ENCODE data around the gene CTCFL.

- no peak for TF ChIP-seq JUND (IDR thresholded peaks at IDR 0.05; ENCODE audit: low read length)
- TF ChIP-seq TAF7 (optimal IDR thresholded peaks at IDR 0.05; ENCODE audit: borderline replicate concordance, low read depth, low read length), result no peak
- TF ChIP-seq FOSL1 (IDR thresholded peaks at IDR 0.05; ENCODE audit: insufficient read depth, low read depth, low read length), result no peak
- no peak for TF ChIP-seq CTCF (IDR thresholded peaks at IDR 0.05; ENCODE audit: control extremely low read depth in 1 of 3, insufficient read depth in 1 of 3, low read depth in 1 of 3, low read length in 3 of 3)
Measured at GRCh38 chr20:57528148-57528547, 3.2 kb upstream of the CTCFL start.

Data from H1 (cell line).